Smooth muscle cell (in vitro differentiated cells): ENCODE measurements around the gene TRIM8. TPM values are rescaled to one million over a fixed set of nuclear protein-coding genes. Genes with fewer than 3 reads are reported as not detected.

ENCODE experiments used
- DNase-seq: peaks from one replicate; lab custom pipeline; 2025; ENCODE audit not compliant: unreplicated experiment; lab: John Stamatoyannopoulos, UW
- H2AFZ ChIP-seq: fragments of 200-600 bp; sonication (generic); 2 replicates; pipeline ENCODE4 v1.6.0; 2016; ENCODE audit warnings: antibody characterized with exemption, low read depth, mild to moderate bottlenecking
- H3F3A ChIP-seq: fragments of 200-600 bp; sonication (generic); 2 replicates; pipeline ENCODE4 v1.6.0; 2017; ENCODE audit warnings: antibody characterized with exemption, low read depth
- H3K27ac ChIP-seq: fragments of 200-600 bp; sonication (generic); 2 replicates; pipeline ENCODE4 v1.5.1; 2016; ENCODE audit warnings: low read depth, mild to moderate bottlenecking
- H3K27me3 ChIP-seq: fragments of 200-600 bp; sonication (generic); 2 replicates; pipeline ENCODE4 v1.6.1; 2016; ENCODE audit warnings: low read depth, mild to moderate bottlenecking
- H3K36me3 ChIP-seq: fragments of 200-600 bp; sonication (generic); 2 replicates; pipeline ENCODE4 v1.5.1; 2016; ENCODE audit warnings: low read depth
- H3K4me1 ChIP-seq: fragments of 200-600 bp; sonication (generic); 2 replicates; pipeline ENCODE4 v1.5.1; 2016; ENCODE audit warnings: low read depth
- H3K4me2 ChIP-seq: fragments of 200-600 bp; sonication (generic); 2 replicates; pipeline ENCODE4 v1.6.0; 2016; ENCODE audit warnings: mild to moderate bottlenecking
- H3K4me3 ChIP-seq: fragments of 200-600 bp; sonication (generic); 2 replicates; pipeline ENCODE4 v1.5.1; 2016; ENCODE audit warnings: mild to moderate bottlenecking
- H3K79me2 ChIP-seq: fragments of 200-600 bp; sonication (generic); 2 replicates; pipeline ENCODE4 v1.6.0; 2016; ENCODE audit warnings: low read depth, mild to moderate bottlenecking
- H3K9ac ChIP-seq: fragments of 200-600 bp; sonication (generic); 2 replicates; pipeline ENCODE4 v1.6.0; 2016; ENCODE audit warnings: low read depth
- H3K9me3 ChIP-seq: fragments of 200-600 bp; sonication (generic); replicated peaks from 2 replicates; pipeline ENCODE4 v1.5.1; 2016; ENCODE audit warnings: low read depth
- H4K20me1 ChIP-seq: fragments of 200-600 bp; sonication (generic); 2 replicates; pipeline ENCODE4 v1.6.0; 2016; ENCODE audit warnings: low read depth
- WGBS: methylation state at CpG from one replicate; pipeline ENCODE4 v1.1.7; 2016; ENCODE audit warnings: low lambda C conversion rate; 5-methylcytosine and 5-hydroxymethylcytosine counted together
- polyA plus RNA-seq: library from polyadenylated mRNA; unstranded; fragments of >200 nt; fragmentation: Nextera tagmentation; extraction: Ambion mirVana; gene quantifications from 2 replicates; pipeline ENCODE4 v1.2.1, GENCODE V29; 2016
- total RNA-seq: library from RNA; depleted of rRNA; stranded (reverse); fragments of >200 nt; gene quantifications from 2 replicates; pipeline ENCODE4 v1.2.3, GENCODE V29; 2014
- TF ChIP-seq, protein P1 (sequence below): fragments of 200-600 bp; sonication (generic); IDR thresholded peaks from 2 replicates; pipeline ENCODE4 v1.5.1; 2017; ENCODE audit warnings: borderline replicate concordance, mild to moderate bottlenecking, antibody characterized with exemption; ENCODE audit not compliant: insufficient read depth, poor library complexity, severe bottlenecking

TRIM8 gene
- total and polyA plus RNA-seq, 2 experiments from 2014 or later: 78.0 to 78.8 TPM

DNA sequence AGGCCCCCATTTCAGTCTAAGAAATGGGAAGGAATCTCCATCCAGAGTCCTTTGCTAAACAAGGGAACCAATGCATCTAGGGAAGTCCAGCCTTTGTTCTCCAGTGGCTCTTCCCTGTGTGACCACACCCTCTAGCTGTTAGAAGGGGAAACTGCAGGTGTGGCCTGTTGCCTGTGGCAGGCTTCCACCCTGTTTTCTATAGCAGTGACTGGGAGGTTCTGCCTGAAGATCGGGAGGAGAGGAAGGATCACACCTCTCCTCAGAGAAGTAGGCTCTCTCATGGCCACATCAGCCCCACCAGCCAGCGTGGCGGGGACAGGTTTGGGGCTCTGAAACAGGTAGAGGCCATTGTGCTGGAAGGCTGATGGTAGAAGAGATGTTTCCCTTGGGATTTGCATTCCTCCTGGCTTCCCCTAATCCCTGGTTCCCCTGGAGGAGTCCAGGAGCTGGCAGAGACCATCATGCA lies 47.7 kb upstream of the TRIM8 start:
- Histone ChIP-seq H3F3A (peaks cover 33% of the 10 kb centered on the region), H3K4me3 (no peak overlapping the region), H3K27me3 (no peaks in the 10 kb centered on the region), H3K4me1 (peaks cover 7% of the 10 kb centered on the region), H3K9ac (no peak overlapping the region), H3K36me3 (no peaks in the 10 kb centered on the region), H4K20me1 (no peaks in the 10 kb centered on the region), H3K27ac (no peak overlapping the region), H3K4me2 (no peak overlapping the region), H2AFZ (no peak overlapping the region), H3K79me2 (peaks cover 17% of the 10 kb centered on the region), H3K9me3 (no peaks in the 10 kb centered on the region)
- TF ChIP-seq, protein P1, sequence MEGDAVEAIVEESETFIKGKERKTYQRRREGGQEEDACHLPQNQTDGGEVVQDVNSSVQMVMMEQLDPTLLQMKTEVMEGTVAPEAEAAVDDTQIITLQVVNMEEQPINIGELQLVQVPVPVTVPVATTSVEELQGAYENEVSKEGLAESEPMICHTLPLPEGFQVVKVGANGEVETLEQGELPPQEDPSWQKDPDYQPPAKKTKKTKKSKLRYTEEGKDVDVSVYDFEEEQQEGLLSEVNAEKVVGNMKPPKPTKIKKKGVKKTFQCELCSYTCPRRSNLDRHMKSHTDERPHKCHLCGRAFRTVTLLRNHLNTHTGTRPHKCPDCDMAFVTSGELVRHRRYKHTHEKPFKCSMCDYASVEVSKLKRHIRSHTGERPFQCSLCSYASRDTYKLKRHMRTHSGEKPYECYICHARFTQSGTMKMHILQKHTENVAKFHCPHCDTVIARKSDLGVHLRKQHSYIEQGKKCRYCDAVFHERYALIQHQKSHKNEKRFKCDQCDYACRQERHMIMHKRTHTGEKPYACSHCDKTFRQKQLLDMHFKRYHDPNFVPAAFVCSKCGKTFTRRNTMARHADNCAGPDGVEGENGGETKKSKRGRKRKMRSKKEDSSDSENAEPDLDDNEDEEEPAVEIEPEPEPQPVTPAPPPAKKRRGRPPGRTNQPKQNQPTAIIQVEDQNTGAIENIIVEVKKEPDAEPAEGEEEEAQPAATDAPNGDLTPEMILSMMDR: peak; percentile 64
- WGBS: 66% methylated on average over 3 of the region's 3 CpGs
- DNase-seq: no peak

- no peak overlapping the region for H3K4me3 ChIP-seq
- TF ChIP-seq, protein P1: no peak
- no peak overlapping the region for H3K9ac ChIP-seq
- no peaks in the 10 kb centered on the region for H4K20me1 ChIP-seq
- no peak overlapping the region for H3K4me2 ChIP-seq
- peak overlapping the region; percentile 97 for H3K27ac ChIP-seq
- no peak for DNase-seq
- H2AFZ ChIP-seq: no peak overlapping the region
- no peaks in the 10 kb centered on the region for H3K27me3 ChIP-seq
- H3K36me3 ChIP-seq: no peaks in the 10 kb centered on the region
- 86% methylated on average over 16 of the region's 16 CpGs for WGBS
- peaks cover 12% of the 10 kb centered on the region for H3K4me1 ChIP-seq
- no peaks in the 10 kb centered on the region for H3K9me3 ChIP-seq
- H3K79me2 ChIP-seq: peaks cover 8% of the 10 kb centered on the region
- H3F3A ChIP-seq: peaks cover 40% of the 10 kb centered on the region
Measured at GRCh38 chr10:102597131-102597991, 46.9 kb upstream of the TRIM8 start.

- Histone ChIP-seq H3F3A (peaks cover 42% of the 10 kb centered on the region), H3K4me3 (no peak overlapping the region), H3K9ac (no peak overlapping the region), H3K4me1 (peaks cover 18% of the 10 kb centered on the region), H3K79me2 (peaks cover 5% of the 10 kb centered on the region), H4K20me1 (no peaks in the 10 kb centered on the region), H3K27me3 (no peaks in the 10 kb centered on the region), H2AFZ (no peak overlapping the region), H3K9me3 (no peaks in the 10 kb centered on the region), H3K4me2 (peak overlapping the region; percentile 39), H3K36me3 (no peaks in the 10 kb centered on the region), H3K27ac (peak overlapping the region; percentile 97)
- DNase-seq: no peak
- TF ChIP-seq, protein P1: no peak
- 64% methylated on average over 8 of the region's 8 CpGs for WGBS
Measured at GRCh38 chr10:102598243-102598642, 46.0 kb upstream of the TRIM8 start.
